Vagina (tissue), 2 donors: Measurements from ENCODE around the gene ARHGAP44. TPM values are rescaled to one million over a fixed set of nuclear protein-coding genes. Genes with fewer than 3 reads are reported as not detected.

Source experiments
- DNase-seq, 2 donors: peaks; one replicate each; pipeline ENCODE4 v3.0.0-alpha.2; 2017; ENCODE audit errors: extremely low spot score in 2 of 2
- H3K27ac ChIP-seq: fragments of 200-600 bp; sonication (generic); one replicate; pipeline ENCODE4 v1.5.1; 2019
- H3K27me3 ChIP-seq: fragments of 200-600 bp; sonication (generic); one replicate; pipeline ENCODE4 v1.5.1; 2019
- H3K36me3 ChIP-seq, 2 donors: fragments of 200-600 bp; sonication (generic); one replicate each; pipeline ENCODE4 v1.5.1; 2017 to 2019
- H3K4me1 ChIP-seq: fragments of 200-600 bp; sonication (generic); one replicate; pipeline ENCODE4 v1.5.1; 2019
- H3K4me3 ChIP-seq, 2 donors: fragments of 200-600 bp; sonication (generic); 1 replicate in 1 of 2; 2 replicates in 1 of 2; pipeline ENCODE4 v1.5.1; 2016 to 2019
- H3K9me3 ChIP-seq: fragments of 200-600 bp; sonication (generic); one replicate; pipeline ENCODE4 v1.5.1; 2019
- CTCF ChIP-seq, 3 experiments: fragments of 450-650 bp in 2 of 3; fragments of 200-600 bp in 1 of 3; sonication (generic) in 1 of 3; IDR thresholded peaks; one replicate each; pipeline ENCODE4 v1.5.1; 2017 to 2019; ENCODE audit warnings: antibody characterized with exemption in 3 of 3, mild to moderate bottlenecking in 2 of 3, moderate library complexity in 2 of 3
- POLR2A ChIP-seq, 2 donors: fragments of 450-650 bp; IDR thresholded peaks; one replicate each; pipeline ENCODE4 v1.6.1; 2017; ENCODE audit warnings: antibody characterized with exemption in 2 of 2, mild to moderate bottlenecking in 2 of 2, moderate library complexity in 2 of 2
- POLR2AphosphoS5 ChIP-seq, 2 donors: sonication (generic); formaldehyde crosslinking; IDR thresholded peaks; one replicate each; pipeline ENCODE4 v1.9.0; 2017; ENCODE audit warnings: antibody characterized with exemption in 2 of 2, mild to moderate bottlenecking in 2 of 2, low read depth in 1 of 2; ENCODE audit not compliant: insufficient read depth in 1 of 2
- intact Hi-C: fragments of 100-400 bp; cut with DNase I; formaldehyde crosslinking; loops from one replicate; pipeline ENCODE4 v1.15.1; 2023
- total RNA-seq: library from RNA; depleted of rRNA; stranded (reverse); fragments of >200 nt; gene quantifications from one replicate; pipeline ENCODE4 v1.2.3, GENCODE V29; 2016

The ARHGAP44 gene
- total RNA-seq, 1 donor from 2014 or later, result 3.2 TPM

- H3K27me3 ChIP-seq, result no peaks in the 10 kb centered on the region
- no peak for DNase-seq
- H3K9me3 ChIP-seq, result no peaks in the 10 kb centered on the region
- no peak overlapping the region for H3K27ac ChIP-seq
- H3K4me1 ChIP-seq, result no peaks in the 10 kb centered on the region
- intact Hi-C loops, result no loop called here
- TF ChIP-seq CTCF (IDR thresholded peaks at IDR 0.05) (no peak), POLR2A (IDR thresholded peaks at IDR 0.05) (no peak), POLR2AphosphoS5 (IDR thresholded peaks at IDR 0.05; ENCODE audit: insufficient read depth in 1 of 2, low read depth in 1 of 2) (no peak)
- no peak overlapping the region for H3K4me3 ChIP-seq
- peaks cover 0 to 66% of the 10 kb centered on the region in 2 donors for H3K36me3 ChIP-seq
These were observed 203.4 kb downstream of the ARHGAP44 start for GRCh38 chr17:12992676-12993075.

- Histone ChIP-seq H3K4me1 (no peaks in the 10 kb centered on the region), H3K36me3 (peaks cover 0 to 76% of the 10 kb centered on the region in 2 donors), H3K4me3 (no peak overlapping the region), H3K9me3 (no peaks in the 10 kb centered on the region), H3K27ac (no peak overlapping the region), H3K27me3 (no peaks in the 10 kb centered on the region)
- no peak for TF ChIP-seq POLR2A (IDR thresholded peaks at IDR 0.05)
- no peak for TF ChIP-seq POLR2AphosphoS5 (IDR thresholded peaks at IDR 0.05; ENCODE audit: insufficient read depth in 1 of 2, low read depth in 1 of 2)
- no peak for TF ChIP-seq CTCF (IDR thresholded peaks at IDR 0.05)
- DNase-seq, result no peak
- intact Hi-C loops, result no loop called here
These were observed 204.3 kb downstream of the ARHGAP44 start for GRCh38 chr17:12993631-12994030.

- no peak for DNase-seq
- Histone ChIP-seq H3K4me1 (no peaks in the 10 kb centered on the region), H3K9me3 (no peaks in the 10 kb centered on the region), H3K36me3 (peaks cover 0 to 85% of the 10 kb centered on the region in 2 donors), H3K27me3 (no peaks in the 10 kb centered on the region), H3K4me3 (no peak overlapping the region), H3K27ac (no peak overlapping the region)
- intact Hi-C loops, result no loop called here
- TF ChIP-seq POLR2A (IDR thresholded peaks at IDR 0.05) (no peak), POLR2AphosphoS5 (IDR thresholded peaks at IDR 0.05; ENCODE audit: insufficient read depth in 1 of 2, low read depth in 1 of 2) (no peak), CTCF (IDR thresholded peaks at IDR 0.05) (no peak)
These were observed 205.2 kb downstream of the ARHGAP44 start for GRCh38 chr17:12994341-12995074.

- Histone ChIP-seq H3K9me3 (no peaks in the 10 kb centered on the region), H3K4me1 (no peaks in the 10 kb centered on the region), H3K4me3 (no peak overlapping the region), H3K27me3 (no peaks in the 10 kb centered on the region), H3K27ac (no peak overlapping the region), H3K36me3 (peaks cover 0 to 90% of the 10 kb centered on the region in 2 donors)
- TF ChIP-seq POLR2AphosphoS5 (IDR thresholded peaks at IDR 0.05; ENCODE audit: insufficient read depth in 1 of 2, low read depth in 1 of 2), result no peak
- TF ChIP-seq CTCF (IDR thresholded peaks at IDR 0.05), result no peak
- no peak for TF ChIP-seq POLR2A (IDR thresholded peaks at IDR 0.05)
- DNase-seq, result no peak
- intact Hi-C loops, result no loop called here
These were observed 206.0 kb downstream of the ARHGAP44 start for GRCh38 chr17:12995106-12995895.

GRCh38 chr17:12995896-12996295, 206.6 kb downstream of the ARHGAP44 start:
- H3K4me1 ChIP-seq, result no peaks in the 10 kb centered on the region
- no peak overlapping the region for H3K4me3 ChIP-seq
- TF ChIP-seq POLR2A (IDR thresholded peaks at IDR 0.05) (no peak), POLR2AphosphoS5 (IDR thresholded peaks at IDR 0.05; ENCODE audit: insufficient read depth in 1 of 2, low read depth in 1 of 2) (no peak), CTCF (IDR thresholded peaks at IDR 0.05) (no peak)
- no peaks in the 10 kb centered on the region for H3K27me3 ChIP-seq
- H3K27ac ChIP-seq, result no peak overlapping the region
- intact Hi-C loops, result no loop called here
- DNase-seq, result no peak
- H3K9me3 ChIP-seq, result no peaks in the 10 kb centered on the region
- H3K36me3 ChIP-seq, result peaks cover 0 to 93% of the 10 kb centered on the region in 2 donors
